Measurements from ENCODE around the gene TPSAB1.

DNA sequence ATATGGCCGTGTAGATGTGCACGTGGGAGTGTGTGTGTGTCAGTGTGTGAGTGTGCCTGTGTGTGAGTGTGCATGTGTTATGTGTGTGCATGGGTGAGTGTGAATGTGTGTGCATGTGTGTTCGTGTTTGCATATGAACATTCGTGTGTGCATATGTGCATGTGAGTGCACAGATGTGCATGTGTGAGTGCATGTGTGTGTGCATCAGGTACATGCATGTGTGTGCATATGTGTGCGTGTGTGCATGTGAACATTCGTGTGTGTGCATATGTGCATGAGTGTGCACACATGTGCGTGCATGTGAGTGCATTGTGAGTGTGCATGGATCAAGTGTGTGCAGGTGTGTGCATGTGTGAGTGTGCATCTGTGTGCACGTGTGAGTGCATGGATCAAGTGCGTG, 2.5 kb upstream of the TPSAB1 start:
- TF ChIP-seq POLR2A (IDR thresholded peaks at IDR 0.05) = no peak
- TF ChIP-seq, protein P1, sequence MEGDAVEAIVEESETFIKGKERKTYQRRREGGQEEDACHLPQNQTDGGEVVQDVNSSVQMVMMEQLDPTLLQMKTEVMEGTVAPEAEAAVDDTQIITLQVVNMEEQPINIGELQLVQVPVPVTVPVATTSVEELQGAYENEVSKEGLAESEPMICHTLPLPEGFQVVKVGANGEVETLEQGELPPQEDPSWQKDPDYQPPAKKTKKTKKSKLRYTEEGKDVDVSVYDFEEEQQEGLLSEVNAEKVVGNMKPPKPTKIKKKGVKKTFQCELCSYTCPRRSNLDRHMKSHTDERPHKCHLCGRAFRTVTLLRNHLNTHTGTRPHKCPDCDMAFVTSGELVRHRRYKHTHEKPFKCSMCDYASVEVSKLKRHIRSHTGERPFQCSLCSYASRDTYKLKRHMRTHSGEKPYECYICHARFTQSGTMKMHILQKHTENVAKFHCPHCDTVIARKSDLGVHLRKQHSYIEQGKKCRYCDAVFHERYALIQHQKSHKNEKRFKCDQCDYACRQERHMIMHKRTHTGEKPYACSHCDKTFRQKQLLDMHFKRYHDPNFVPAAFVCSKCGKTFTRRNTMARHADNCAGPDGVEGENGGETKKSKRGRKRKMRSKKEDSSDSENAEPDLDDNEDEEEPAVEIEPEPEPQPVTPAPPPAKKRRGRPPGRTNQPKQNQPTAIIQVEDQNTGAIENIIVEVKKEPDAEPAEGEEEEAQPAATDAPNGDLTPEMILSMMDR (IDR thresholded peaks at IDR 0.05) = no peak
